B cell (primary cell): Measurements from ENCODE around the gene WDFY2. TPM values are rescaled to one million over a fixed set of nuclear protein-coding genes. Genes with fewer than 3 reads are reported as not detected.

ENCODE experiments used
- ATAC-seq: fragments of 200-7000 bp; cut with Tn5 transposase; one replicate; pipeline ENCODE4 v1.10.0; 2021; ENCODE audit warnings: low read depth, mild to moderate bottlenecking, moderate number of reproducible peaks, moderate library complexity
- CTCF ChIA-PET: fragments of 350-600 bp; sonication (Branson Sonifier 250); formaldehyde crosslinking; loops from one replicate; lab custom pipeline; 2021; ENCODE audit warnings: antibody characterized with exemption, inconsistent platforms; lab: Charles Lee
- POLR2A ChIA-PET: fragments of 350-600 bp; sonication (Branson Sonifier 250); formaldehyde crosslinking; loops from one replicate; lab custom pipeline; 2021; ENCODE audit warnings: antibody characterized with exemption; lab: Charles Lee
- DNase-seq: peaks from one replicate; pipeline ENCODE4 v3.0.0; 2013
- H2AFZ ChIP-seq: 2 replicates; pipeline ENCODE4 v1.6.1; 2012; ENCODE audit warnings: mild to moderate bottlenecking, low read depth, low read length; ENCODE audit not compliant: insufficient read depth, poor library complexity, severe bottlenecking
- H3K27ac ChIP-seq, 2 donors: 1 replicate in 1 of 2; 2 replicates in 1 of 2; pipeline ENCODE4 v1.5.1; 2012 to 2013; ENCODE audit warnings: low read length in 2 of 2, mild to moderate bottlenecking in 2 of 2, moderate library complexity in 1 of 2
- H3K27me3 ChIP-seq, 4 experiments: fragments of 200-600 bp in 1 of 4; sonication (generic) in 1 of 4; replicated peaks in 1 of 4; 1 replicate in 2 of 4; 2 replicates in 2 of 4; pipeline versions ENCODE4 v1.6.1 to v1.7.0; 2013 to 2016; ENCODE audit warnings: low read length in 3 of 4, mild to moderate bottlenecking in 2 of 4, mixed read lengths in 1 of 4, moderate library complexity in 1 of 4; ENCODE audit not compliant: insufficient read depth in 4 of 4, control insufficient read depth in 3 of 4; ENCODE audit errors: control extremely low read depth in 1 of 4
- H3K36me3 ChIP-seq, 2 experiments: replicated peaks in 1 of 2; 1 replicate in 1 of 2; 2 replicates in 1 of 2; pipeline versions ENCODE4 v1.6.1 to v1.7.1; 2013; ENCODE audit warnings: low read length in 1 of 2; ENCODE audit not compliant: insufficient read depth in 2 of 2, control insufficient read depth in 1 of 2; ENCODE audit errors: control extremely low read depth in 1 of 2, extremely low read depth in 1 of 2
- H3K4me1 ChIP-seq, 2 donors: fragments of 200-600 bp in 1 of 2; sonication (generic) in 1 of 2; 1 replicate in 1 of 2; 2 replicates in 1 of 2; pipeline versions ENCODE4 v1.5.1 to v1.6.1; 2013 to 2017; ENCODE audit warnings: low read length in 2 of 2; ENCODE audit not compliant: control insufficient read depth in 2 of 2, insufficient read depth in 2 of 2
- H3K4me2 ChIP-seq: replicated peaks from 2 replicates; pipeline ENCODE3; 2012; ENCODE audit warnings: mild to moderate bottlenecking, low read depth, low read length; ENCODE audit not compliant: poor library complexity, severe bottlenecking
- H3K4me3 ChIP-seq, 5 experiments: fragments of 200-600 bp in 1 of 5; sonication (generic) in 1 of 5; 1 replicate in 3 of 5; 2 replicates in 2 of 5; pipeline versions ENCODE4 v1.5.1 to v1.7.0; 2011 to 2016; ENCODE audit warnings: low read length in 4 of 5, mild to moderate bottlenecking in 4 of 5, low read depth in 2 of 5, control low read depth in 1 of 5, moderate library complexity in 1 of 5; ENCODE audit not compliant: insufficient read depth in 1 of 5; ENCODE audit errors: control extremely low read depth in 1 of 5, extremely low read depth in 1 of 5
- H3K79me2 ChIP-seq: fragments of 200-600 bp; sonication (generic); one replicate; pipeline ENCODE4 v1.6.0; 2016; ENCODE audit warnings: low read length; ENCODE audit not compliant: control insufficient read depth, insufficient read depth
- H3K9ac ChIP-seq: fragments of 200-600 bp; sonication (generic); 2 replicates; pipeline ENCODE4 v1.6.1; 2017; ENCODE audit warnings: mild to moderate bottlenecking, low read length, moderate library complexity
- H3K9me3 ChIP-seq, 3 donors: one replicate each; pipeline versions ENCODE4 v1.6.1 to v1.7.1; 2013; ENCODE audit warnings: low read length in 2 of 3; ENCODE audit not compliant: control insufficient read depth in 2 of 3, insufficient read depth in 1 of 3; ENCODE audit errors: control extremely low read depth in 1 of 3
- H4K20me1 ChIP-seq: 2 replicates; pipeline ENCODE4 v1.6.0; 2012; ENCODE audit warnings: mild to moderate bottlenecking, low read length; ENCODE audit not compliant: insufficient read depth, control insufficient read depth, poor library complexity, severe bottlenecking
- H3K27ac Mint-ChIP-seq: one replicate; pipeline ENCODE4 v1.8.0; 2021; ENCODE audit warnings: mixed read lengths
- H3K27me3 Mint-ChIP-seq: one replicate; pipeline ENCODE4 v1.8.0; 2021; ENCODE audit warnings: mixed read lengths
- H3K4me1 Mint-ChIP-seq: one replicate; pipeline ENCODE4 v1.8.0; 2021; ENCODE audit warnings: mixed read lengths
- H3K4me3 Mint-ChIP-seq: one replicate; pipeline ENCODE4 v1.8.0; 2021; ENCODE audit warnings: mixed read lengths
- H3K9me3 Mint-ChIP-seq: one replicate; pipeline ENCODE4 v1.8.0; 2022; ENCODE audit warnings: mixed read lengths; ENCODE audit not compliant: insufficient read depth
- EZH2 ChIP-seq: IDR thresholded peaks from 2 replicates; pipeline ENCODE4 v1.6.1; 2012; ENCODE audit warnings: borderline replicate concordance, low read depth, mild to moderate bottlenecking, moderate library complexity, low read length; ENCODE audit not compliant: insufficient read depth, poor library complexity, severe bottlenecking
- WGBS: methylation state at CpG from one replicate; pipeline ENCODE4 v1.1.5; 2013; ENCODE audit warnings: missing lambda C conversion rate; ENCODE audit not compliant: insufficient coverage; 5-methylcytosine and 5-hydroxymethylcytosine counted together
- intact Hi-C: fragments of 100-400 bp; cut with micrococcal nuclease; formaldehyde crosslinking; loops from one replicate; pipeline ENCODE4 v1.10.0; 2022
- polyA plus RNA-seq: library from polyadenylated mRNA; depleted of rRNA; stranded (reverse); fragments of >200 nt; gene quantifications from 2 replicates; pipeline ENCODE4 v1.2.3, GENCODE V29; 2012
- total RNA-seq, 2 donors: library from RNA; stranded (reverse); fragments of 120-200 nt in 1 of 2; gene quantifications; 1 replicate in 1 of 2; 2 replicates in 1 of 2; pipeline versions ENCODE4 v1.2.3 to v1.2.4, GENCODE V29; 2013 to 2022
- TF ChIP-seq, protein P1 (sequence below): fragments of 200-600 bp; IDR thresholded peaks from one replicate; pipeline ENCODE4 v1.8.0; 2022; ENCODE audit warnings: antibody characterized with exemption, mild to moderate bottlenecking

The WDFY2 gene
- total and polyA plus RNA-seq, 2 donors (not counting 1 experiment from before 2014, with no cell fraction given): 12.4 to 47.7 TPM

DNA sequence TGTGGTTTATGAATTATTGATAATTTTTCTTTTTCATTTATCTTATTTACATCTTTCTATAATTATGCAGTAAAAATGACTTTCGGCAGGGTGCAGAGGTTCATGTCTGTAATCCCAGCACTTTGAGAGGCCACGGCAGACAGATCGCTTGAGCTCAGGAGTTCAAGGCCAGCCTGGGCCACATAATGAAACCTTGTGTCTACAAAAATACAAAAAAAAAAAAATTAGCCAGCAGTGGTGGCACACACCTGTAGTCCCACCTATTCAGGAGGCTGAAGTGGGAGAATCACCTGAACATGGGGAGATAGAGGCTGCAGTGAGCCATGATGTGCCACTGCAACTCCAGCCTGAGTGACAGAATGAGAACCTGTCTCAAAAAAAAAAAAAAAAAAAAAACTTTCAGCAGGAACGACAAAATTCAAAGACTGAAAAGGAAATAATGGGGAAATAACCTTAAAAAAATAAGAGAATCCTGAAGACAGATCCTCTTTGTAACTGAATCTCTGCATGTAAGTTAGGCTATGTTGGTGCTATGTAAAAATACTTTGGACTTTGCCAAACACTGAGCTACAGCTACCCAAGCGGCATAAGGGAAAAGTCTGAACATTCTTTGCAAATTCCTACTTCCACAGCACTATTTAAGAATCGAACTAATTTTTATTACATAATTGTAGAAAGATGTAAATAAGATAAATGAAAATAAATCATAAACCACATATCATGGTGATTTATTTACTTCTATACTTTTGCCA, 36.7 kb upstream of the WDFY2 start:
- H3K79me2 ChIP-seq: no peaks in the 10 kb centered on the region
- no peak overlapping the region for H3K4me2 ChIP-seq
- H3K4me3 ChIP-seq: no peak overlapping the region
- H4K20me1 ChIP-seq: no peaks in the 10 kb centered on the region
- H3K27ac Mint-ChIP-seq: no peak overlapping the region
- DNase-seq (no peak), ATAC-seq (no peak)
- no peaks in the 10 kb centered on the region for H3K9me3 Mint-ChIP-seq
- CTCF ChIA-PET: no interaction called here
- H3K4me1 ChIP-seq: peaks cover 5 to 6% of the 10 kb centered on the region in 2 donors
- no peak overlapping the region for H3K27ac ChIP-seq
- H3K4me3 Mint-ChIP-seq: no peak overlapping the region
- H3K9me3 ChIP-seq: no peaks in the 10 kb centered on the region
- 100% methylated on average over 2 of the region's 6 CpGs for WGBS
- intact Hi-C loops: no loop called here
- H3K36me3 ChIP-seq: no peaks in the 10 kb centered on the region
- H3K4me1 Mint-ChIP-seq: peaks cover 5% of the 10 kb centered on the region
- POLR2A ChIA-PET: no interaction called here
- H3K27me3 Mint-ChIP-seq: no peaks in the 10 kb centered on the region
- TF ChIP-seq EZH2: no peak
- TF ChIP-seq, protein P1, sequence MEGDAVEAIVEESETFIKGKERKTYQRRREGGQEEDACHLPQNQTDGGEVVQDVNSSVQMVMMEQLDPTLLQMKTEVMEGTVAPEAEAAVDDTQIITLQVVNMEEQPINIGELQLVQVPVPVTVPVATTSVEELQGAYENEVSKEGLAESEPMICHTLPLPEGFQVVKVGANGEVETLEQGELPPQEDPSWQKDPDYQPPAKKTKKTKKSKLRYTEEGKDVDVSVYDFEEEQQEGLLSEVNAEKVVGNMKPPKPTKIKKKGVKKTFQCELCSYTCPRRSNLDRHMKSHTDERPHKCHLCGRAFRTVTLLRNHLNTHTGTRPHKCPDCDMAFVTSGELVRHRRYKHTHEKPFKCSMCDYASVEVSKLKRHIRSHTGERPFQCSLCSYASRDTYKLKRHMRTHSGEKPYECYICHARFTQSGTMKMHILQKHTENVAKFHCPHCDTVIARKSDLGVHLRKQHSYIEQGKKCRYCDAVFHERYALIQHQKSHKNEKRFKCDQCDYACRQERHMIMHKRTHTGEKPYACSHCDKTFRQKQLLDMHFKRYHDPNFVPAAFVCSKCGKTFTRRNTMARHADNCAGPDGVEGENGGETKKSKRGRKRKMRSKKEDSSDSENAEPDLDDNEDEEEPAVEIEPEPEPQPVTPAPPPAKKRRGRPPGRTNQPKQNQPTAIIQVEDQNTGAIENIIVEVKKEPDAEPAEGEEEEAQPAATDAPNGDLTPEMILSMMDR: no peak
- no peak overlapping the region for H2AFZ ChIP-seq
- no peak overlapping the region for H3K9ac ChIP-seq
- no peaks in the 10 kb centered on the region for H3K27me3 ChIP-seq

DNA sequence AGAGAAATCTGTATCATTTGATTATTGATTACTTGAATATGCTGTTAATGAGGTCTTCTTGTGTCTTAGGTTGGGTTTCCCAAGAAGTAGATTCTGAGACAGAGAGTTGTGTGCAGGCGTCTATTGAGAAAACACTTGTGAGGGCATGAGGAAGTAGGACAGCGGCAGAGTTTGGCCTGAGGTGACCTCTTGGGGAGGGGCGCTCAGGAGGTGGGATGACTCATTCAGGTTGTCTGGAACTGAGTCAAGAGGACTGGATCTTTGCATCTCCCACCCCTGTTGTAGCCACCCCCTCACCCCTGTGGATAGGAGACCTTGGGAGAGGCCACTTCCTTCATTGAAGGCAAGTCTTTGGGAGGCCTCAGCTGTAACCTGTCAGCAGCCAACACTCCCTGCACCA, 35.2 kb upstream of the WDFY2 start:
- CTCF ChIA-PET: no interaction called here
- H2AFZ ChIP-seq: peak overlapping the region; percentile 18
- no peak for ATAC-seq
- no peaks in the 10 kb centered on the region for H3K27me3 Mint-ChIP-seq
- POLR2A ChIA-PET: no interaction called here
- no peaks in the 10 kb centered on the region for H3K9me3 Mint-ChIP-seq
- no peak for DNase-seq
- 51% methylated on average over 2 of the region's 3 CpGs for WGBS
- no peaks in the 10 kb centered on the region for H3K36me3 ChIP-seq
- H3K27me3 ChIP-seq: no peaks in the 10 kb centered on the region
- H3K4me1 Mint-ChIP-seq: peaks cover 5% of the 10 kb centered on the region
- H3K4me2 ChIP-seq: no peak overlapping the region
- H3K4me1 ChIP-seq: peaks cover 5 to 6% of the 10 kb centered on the region in 2 donors
- no peak for TF ChIP-seq EZH2
- TF ChIP-seq, protein P1: no peak
- intact Hi-C loops: no loop called here
- H3K27ac ChIP-seq: no peak overlapping the region
- H3K27ac Mint-ChIP-seq: no peak overlapping the region
- no peak overlapping the region for H3K4me3 Mint-ChIP-seq
- no peaks in the 10 kb centered on the region for H3K79me2 ChIP-seq
- no peak overlapping the region for H3K9ac ChIP-seq
- H3K4me3 ChIP-seq: no peak overlapping the region
- no peaks in the 10 kb centered on the region for H3K9me3 ChIP-seq
- H4K20me1 ChIP-seq: no peaks in the 10 kb centered on the region
